Caco-2 (cell line): ENCODE data around the gene CRISP3. TPM values are rescaled to one million over a fixed set of nuclear protein-coding genes. Genes with fewer than 3 reads are reported as not detected.

Source experiments
- BruUV-seq: library from RNA; stranded (reverse); fragments of 400-500 nt; replicated peaks from 2 replicates; lab custom pipeline; 2021; lab: Mats Ljungman, UMichigan
- CTCF ChIA-PET: fragments of 300-600 bp; sonication (Branson Sonifier 250); formaldehyde crosslinking; loops from one replicate; lab custom pipeline; 2022; ENCODE audit warnings: antibody characterized with exemption; lab: Charles Lee
- POLR2A ChIA-PET: fragments of 300-600 bp; sonication (Branson Sonifier 250); formaldehyde crosslinking; loops from one replicate; lab custom pipeline; 2022; ENCODE audit warnings: antibody characterized with exemption; lab: Charles Lee
- DNase-seq, 2 experiments: peaks; one replicate each; pipeline versions ENCODE4 v3.0.0 to v3.0.0-alpha.2; 2020 to 2022
- H3K27me3 ChIP-seq: replicated peaks from 2 replicates; pipeline ENCODE4 v1.6.0; 2011; ENCODE audit warnings: low read length; ENCODE audit not compliant: control insufficient read depth, insufficient read depth
- H3K36me3 ChIP-seq: 2 replicates; pipeline ENCODE4 v1.5.1; 2011; ENCODE audit warnings: low read length; ENCODE audit not compliant: control insufficient read depth, insufficient read depth
- H3K4me1 ChIP-seq: fragments of 250-450 bp; sonication (Bioruptor Pico); 2 replicates; pipeline ENCODE4 v1.5.1; 2020; ENCODE audit warnings: mild to moderate bottlenecking
- H3K4me3 ChIP-seq: 2 replicates; pipeline ENCODE4 v1.5.1; 2011; ENCODE audit warnings: low read depth, mild to moderate bottlenecking, control low read depth, low read length
- H3K9me3 ChIP-seq: fragments of 250-450 bp; sonication (Bioruptor Pico); 2 replicates; pipeline ENCODE4 v1.5.1; 2020; ENCODE audit warnings: mild to moderate bottlenecking, moderate library complexity
- H3K27ac Mint-ChIP-seq: one replicate; pipeline ENCODE4 v1.8.0; 2022; ENCODE audit warnings: mixed read lengths; ENCODE audit not compliant: unreplicated experiment
- H3K27me3 Mint-ChIP-seq: one replicate; pipeline ENCODE4 v1.8.0; 2022; ENCODE audit warnings: mixed read lengths; ENCODE audit not compliant: insufficient read depth, unreplicated experiment
- H3K36me3 Mint-ChIP-seq: one replicate; pipeline ENCODE4 v1.8.0; 2022; ENCODE audit warnings: mild to moderate bottlenecking, mixed read lengths; ENCODE audit not compliant: insufficient read depth, unreplicated experiment
- H3K4me1 Mint-ChIP-seq: one replicate; pipeline ENCODE4 v1.8.0; 2022; ENCODE audit warnings: low read depth, mixed read lengths; ENCODE audit not compliant: unreplicated experiment
- H3K4me3 Mint-ChIP-seq: one replicate; pipeline ENCODE4 v1.8.0; 2022; ENCODE audit warnings: mild to moderate bottlenecking, moderate library complexity, mixed read lengths; ENCODE audit not compliant: unreplicated experiment
- H3K9me3 Mint-ChIP-seq: one replicate; pipeline ENCODE4 v1.8.0; 2022; ENCODE audit warnings: mixed read lengths; ENCODE audit not compliant: unreplicated experiment
- intact Hi-C: fragments of 100-400 bp; cut with micrococcal nuclease; formaldehyde crosslinking; loops from one replicate; pipeline ENCODE4 v1.10.0; 2022; ENCODE audit not compliant: unreplicated experiment
- total RNA-seq: library from RNA; stranded (reverse); gene quantifications from 2 replicates; pipeline ENCODE4 v1.2.3, GENCODE V29; 2022
- TF ChIP-seq, protein P1 (sequence below), 2 experiments: fragments of 200-600 bp in 1 of 2; IDR thresholded peaks; 1 replicate in 1 of 2; 2 replicates in 1 of 2; pipeline versions ENCODE4 v1.5.1 to v1.8.0; 2011 to 2022; ENCODE audit warnings: antibody characterized with exemption in 1 of 2, control low read depth in 1 of 2, inconsistent platforms in 1 of 2, low read depth in 1 of 2, low read length in 1 of 2, mild to moderate bottlenecking in 1 of 2, moderate library complexity in 1 of 2; ENCODE audit not compliant: insufficient read depth in 1 of 2, severe bottlenecking in 1 of 2, unreplicated experiment in 1 of 2

CRISP3 gene
- total RNA-seq, 1 experiment from 2014 or later, result not detected

DNA sequence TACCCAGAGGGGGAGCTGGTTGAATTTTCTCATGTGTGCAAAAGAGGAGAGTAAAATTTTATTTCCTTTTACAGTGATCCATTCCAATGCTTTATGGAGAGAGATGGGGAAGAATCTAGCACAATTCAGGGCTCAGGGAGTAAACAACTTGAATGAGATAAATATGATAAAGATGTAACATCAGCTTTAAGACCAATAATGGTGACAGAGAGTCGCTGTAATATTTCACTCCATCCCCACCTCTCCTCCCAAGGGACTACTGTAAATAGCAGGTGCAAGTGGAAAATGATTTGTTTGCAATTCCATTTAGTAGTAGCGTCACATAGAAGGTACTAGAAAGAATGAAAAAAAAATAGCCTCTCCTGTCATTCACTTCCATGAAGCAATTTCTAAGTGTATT lies 4.8 kb downstream of the CRISP3 start:
- H3K9me3 ChIP-seq, result no peaks in the 10 kb centered on the region
- H3K27me3 ChIP-seq, result no peaks in the 10 kb centered on the region
- no peaks in the 10 kb centered on the region for H3K36me3 ChIP-seq
- H3K4me1 Mint-ChIP-seq, result peaks cover 9% of the 10 kb centered on the region
- peaks cover 22% of the 10 kb centered on the region for H3K4me1 ChIP-seq
- ChIA-PET CTCF (no interaction called here), POLR2A (no interaction called here)
- no peaks in the 10 kb centered on the region for H3K36me3 Mint-ChIP-seq
- intact Hi-C loops, result no loop called here
- TF ChIP-seq, protein P1, sequence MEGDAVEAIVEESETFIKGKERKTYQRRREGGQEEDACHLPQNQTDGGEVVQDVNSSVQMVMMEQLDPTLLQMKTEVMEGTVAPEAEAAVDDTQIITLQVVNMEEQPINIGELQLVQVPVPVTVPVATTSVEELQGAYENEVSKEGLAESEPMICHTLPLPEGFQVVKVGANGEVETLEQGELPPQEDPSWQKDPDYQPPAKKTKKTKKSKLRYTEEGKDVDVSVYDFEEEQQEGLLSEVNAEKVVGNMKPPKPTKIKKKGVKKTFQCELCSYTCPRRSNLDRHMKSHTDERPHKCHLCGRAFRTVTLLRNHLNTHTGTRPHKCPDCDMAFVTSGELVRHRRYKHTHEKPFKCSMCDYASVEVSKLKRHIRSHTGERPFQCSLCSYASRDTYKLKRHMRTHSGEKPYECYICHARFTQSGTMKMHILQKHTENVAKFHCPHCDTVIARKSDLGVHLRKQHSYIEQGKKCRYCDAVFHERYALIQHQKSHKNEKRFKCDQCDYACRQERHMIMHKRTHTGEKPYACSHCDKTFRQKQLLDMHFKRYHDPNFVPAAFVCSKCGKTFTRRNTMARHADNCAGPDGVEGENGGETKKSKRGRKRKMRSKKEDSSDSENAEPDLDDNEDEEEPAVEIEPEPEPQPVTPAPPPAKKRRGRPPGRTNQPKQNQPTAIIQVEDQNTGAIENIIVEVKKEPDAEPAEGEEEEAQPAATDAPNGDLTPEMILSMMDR (IDR thresholded peaks at IDR 0.05; ENCODE audit: insufficient read depth in 1 of 2, low read depth in 1 of 2, low read length in 1 of 2, severe bottlenecking in 1 of 2, unreplicated experiment in 1 of 2), result no peak
- no peak overlapping the region for H3K27ac Mint-ChIP-seq
- no peak overlapping the region for H3K4me3 Mint-ChIP-seq
- H3K9me3 Mint-ChIP-seq, result no peaks in the 10 kb centered on the region
- no TSS peak for BruUV-seq
- no peaks in the 10 kb centered on the region for H3K27me3 Mint-ChIP-seq
- DNase-seq, result no peak
- no peak overlapping the region for H3K4me3 ChIP-seq

DNA sequence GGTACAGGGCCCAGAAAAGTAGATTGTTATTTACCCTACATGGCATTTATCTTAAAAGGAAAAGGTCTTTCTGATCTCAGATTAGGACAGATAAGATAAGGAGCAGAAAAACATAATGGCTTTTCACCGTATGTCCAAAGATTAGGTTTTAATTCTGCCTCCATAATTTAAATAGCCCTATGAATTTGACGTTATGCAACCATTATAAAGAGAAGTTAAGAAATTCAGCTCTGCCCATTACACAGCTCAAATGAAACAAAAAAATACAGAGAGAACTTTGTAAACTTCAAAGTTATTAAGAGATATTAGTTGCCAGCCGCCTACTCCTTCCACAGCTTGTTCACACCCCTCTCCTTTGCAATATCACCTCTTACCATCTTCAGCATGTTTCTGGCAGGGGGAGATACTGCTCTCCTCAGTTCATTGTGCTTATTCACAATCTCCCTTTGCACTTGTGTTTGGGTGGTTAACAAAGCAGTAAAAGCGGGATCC lies 8.1 kb downstream of the CRISP3 start:
- peaks cover 9% of the 10 kb centered on the region for H3K4me1 Mint-ChIP-seq
- no peaks in the 10 kb centered on the region for H3K36me3 ChIP-seq
- H3K27ac Mint-ChIP-seq, result peak overlapping the region; percentile 56
- intact Hi-C loops, result loop anchor here (1.0 to 2.0 kb wide), 2 partner anchors 68 to 113 kb away; no protein-coding TSS in a partner anchor
- POLR2A ChIA-PET, result no interaction called here
- no peaks in the 10 kb centered on the region for H3K9me3 Mint-ChIP-seq
- H3K4me3 Mint-ChIP-seq, result peak overlapping the region; percentile 59
- no peaks in the 10 kb centered on the region for H3K9me3 ChIP-seq
- TF ChIP-seq, protein P1 (IDR thresholded peaks at IDR 0.05; ENCODE audit: insufficient read depth in 1 of 2, low read depth in 1 of 2, low read length in 1 of 2, severe bottlenecking in 1 of 2, unreplicated experiment in 1 of 2), result no peak
- DNase-seq, result peak in 1 of 2 experiments; percentile 1
- H3K4me3 ChIP-seq, result no peak overlapping the region
- H3K27me3 Mint-ChIP-seq, result no peaks in the 10 kb centered on the region
- no peaks in the 10 kb centered on the region for H3K27me3 ChIP-seq
- H3K36me3 Mint-ChIP-seq, result no peaks in the 10 kb centered on the region
- BruUV-seq, result no TSS peak
- CTCF ChIA-PET, result no interaction called here
- H3K4me1 ChIP-seq, result peaks cover 25% of the 10 kb centered on the region

DNA sequence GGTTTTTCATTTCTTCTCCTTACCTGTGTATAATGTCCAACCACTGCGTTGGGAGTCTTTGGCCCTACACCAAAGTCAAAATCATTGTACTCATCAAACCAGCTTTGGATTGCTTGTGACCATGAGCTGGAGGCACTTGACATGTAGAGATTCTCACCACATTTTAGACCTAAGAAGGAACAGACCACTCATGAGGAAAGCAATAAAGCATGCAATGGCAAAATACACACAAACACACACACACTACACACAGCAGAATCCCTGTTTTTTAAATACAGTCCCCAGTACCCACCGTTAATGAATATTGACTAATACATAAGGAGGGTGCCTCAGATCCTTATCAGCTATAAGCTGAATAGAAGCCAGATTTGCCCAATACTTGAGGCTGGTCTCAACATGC lies 10.5 kb downstream of the CRISP3 start:
- CTCF ChIA-PET, result no interaction called here
- intact Hi-C loops, result no loop called here

More for the DNA sequence above, 10.5 kb downstream of the CRISP3 start:
- TF ChIP-seq, protein P1 (IDR thresholded peaks at IDR 0.05; ENCODE audit: insufficient read depth in 1 of 2, low read depth in 1 of 2, low read length in 1 of 2, severe bottlenecking in 1 of 2, unreplicated experiment in 1 of 2), result no peak
- Mint-ChIP-seq H3K27me3 (no peaks in the 10 kb centered on the region), H3K4me1 (peaks cover 9% of the 10 kb centered on the region), H3K4me3 (no peak overlapping the region), H3K9me3 (no peaks in the 10 kb centered on the region), H3K36me3 (no peaks in the 10 kb centered on the region), H3K27ac (no peak overlapping the region)
- no TSS peak for BruUV-seq
- Histone ChIP-seq H3K9me3 (no peaks in the 10 kb centered on the region), H3K36me3 (no peaks in the 10 kb centered on the region), H3K27me3 (no peaks in the 10 kb centered on the region), H3K4me3 (no peak overlapping the region), H3K4me1 (peaks cover 25% of the 10 kb centered on the region)
- no peak for DNase-seq
- POLR2A ChIA-PET, result no interaction called here
